ENCODE data around the gene SDCCAG8. TPM values are rescaled to one million over a fixed set of nuclear protein-coding genes. Genes with fewer than 3 reads are reported as not detected.

SDCCAG8 gene
- total RNA-seq, 1 donor from 2014 or later = 48.0 TPM

DNA sequence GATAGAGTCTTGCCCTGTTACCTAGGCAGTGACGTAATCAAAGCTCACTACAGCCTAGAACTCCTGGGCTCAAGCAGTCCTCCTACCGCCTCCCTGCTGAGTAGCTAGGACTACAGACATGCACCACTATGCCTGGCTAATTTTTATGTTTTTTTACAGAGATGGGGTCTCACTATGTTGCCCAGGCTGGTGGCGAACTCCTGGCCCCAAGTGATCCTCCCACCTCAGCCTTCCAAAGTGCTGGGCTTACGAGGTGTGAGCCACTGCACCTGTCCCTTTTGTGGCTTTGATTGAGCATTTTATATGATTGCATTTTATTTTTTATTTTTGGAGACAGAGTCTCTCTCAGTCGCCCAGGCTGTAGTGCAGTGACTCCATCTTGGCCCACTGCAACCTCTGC lies 25.8 kb downstream of the SDCCAG8 start:
- no peak for DNase-seq (ENCODE audit: low read depth, low spot score)

DNA sequence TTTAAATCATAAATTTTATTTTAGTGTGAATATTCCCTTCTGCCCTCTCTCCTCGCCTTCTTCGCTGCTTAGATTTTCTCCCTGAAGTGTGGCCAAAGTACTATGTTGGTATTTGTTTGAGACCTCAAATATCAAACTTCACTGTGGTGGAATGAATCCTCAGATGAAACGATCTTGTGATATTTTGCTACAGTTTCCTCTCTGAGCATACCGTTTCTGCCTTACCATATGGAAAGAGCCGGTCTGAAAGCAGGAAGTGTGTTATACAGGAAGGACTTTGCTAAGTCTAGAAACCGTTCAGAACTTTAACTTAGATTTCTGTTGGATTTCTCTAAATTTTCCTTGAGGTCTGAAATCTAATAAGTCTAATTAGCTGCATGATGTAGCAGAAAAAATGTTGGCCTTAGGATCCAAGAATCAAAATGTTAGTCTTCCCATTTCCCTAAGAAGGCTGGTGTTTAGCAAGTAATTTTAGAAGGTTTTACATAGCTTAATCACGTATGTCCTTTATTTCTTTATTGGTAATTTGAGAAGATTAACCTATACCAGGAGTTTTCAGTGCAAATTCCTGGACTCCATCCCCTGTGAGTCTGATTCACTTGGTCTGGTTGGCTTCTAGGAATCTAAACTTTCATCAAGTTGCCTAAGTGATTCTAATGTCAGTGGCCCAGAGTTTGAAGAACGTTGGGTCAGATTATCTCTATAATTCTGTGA lies 30.7 kb downstream of the SDCCAG8 start:
- no peak for DNase-seq (ENCODE audit: low read depth, low spot score)

DNA sequence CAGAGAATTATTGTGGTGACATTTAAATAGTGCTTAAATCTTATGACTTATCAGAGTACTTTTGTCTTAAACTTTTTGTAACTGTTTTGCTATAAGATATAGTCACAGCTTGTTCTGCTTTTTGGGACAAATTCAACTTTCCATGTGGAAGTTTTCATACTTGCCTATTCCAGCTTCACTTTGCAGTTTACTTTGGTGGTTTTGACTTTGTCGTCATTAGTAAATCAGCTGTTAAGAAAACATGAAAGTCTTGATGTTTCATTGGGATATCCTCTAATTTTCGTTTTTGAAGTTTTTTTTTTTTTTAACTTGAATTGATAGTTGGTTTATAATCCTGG lies 31.3 kb downstream of the SDCCAG8 start:
- no peak for DNase-seq (ENCODE audit: low read depth, low spot score)

DNA sequence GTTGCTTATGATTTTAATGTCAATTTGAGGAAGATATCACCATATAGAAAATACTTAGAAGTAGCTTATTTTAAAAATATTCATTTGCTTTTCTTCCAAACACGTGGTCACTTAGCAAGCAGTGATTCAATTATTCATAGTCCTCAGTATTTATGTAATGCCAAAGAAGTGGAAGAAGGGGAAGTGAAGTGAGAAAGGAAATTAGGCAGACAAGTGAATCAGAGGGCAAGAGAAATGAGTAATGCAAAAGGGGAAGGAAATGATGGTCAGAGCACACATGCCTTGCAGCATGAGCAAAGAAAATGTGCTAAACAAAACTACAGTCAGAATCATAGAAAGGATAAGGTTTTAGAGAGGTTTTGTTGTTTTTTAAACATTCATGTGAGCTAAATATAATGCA lies 31.8 kb downstream of the SDCCAG8 start:
- peak; percentile 91 for DNase-seq (ENCODE audit: low read depth, low spot score)

DNA sequence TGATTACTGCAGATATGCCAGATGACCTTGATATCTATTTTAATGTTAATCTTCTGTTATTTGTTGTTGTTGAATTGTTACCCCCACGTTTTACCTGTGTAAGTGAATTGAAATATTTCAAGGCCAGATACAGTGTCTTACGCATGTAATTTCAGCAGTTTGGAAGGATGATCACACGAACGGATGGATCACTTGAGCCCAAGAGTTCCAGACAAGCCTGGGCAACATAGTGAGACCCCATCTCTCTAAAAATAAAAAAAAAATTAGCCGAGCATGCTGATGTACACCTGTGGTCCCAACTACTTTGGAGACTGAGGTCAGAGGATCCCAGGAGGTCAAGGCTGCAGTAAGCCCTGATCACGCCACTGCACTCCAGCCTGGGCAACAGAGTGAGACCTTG lies 32.2 kb downstream of the SDCCAG8 start:
- no peak for DNase-seq (ENCODE audit: low read depth, low spot score)

DNA sequence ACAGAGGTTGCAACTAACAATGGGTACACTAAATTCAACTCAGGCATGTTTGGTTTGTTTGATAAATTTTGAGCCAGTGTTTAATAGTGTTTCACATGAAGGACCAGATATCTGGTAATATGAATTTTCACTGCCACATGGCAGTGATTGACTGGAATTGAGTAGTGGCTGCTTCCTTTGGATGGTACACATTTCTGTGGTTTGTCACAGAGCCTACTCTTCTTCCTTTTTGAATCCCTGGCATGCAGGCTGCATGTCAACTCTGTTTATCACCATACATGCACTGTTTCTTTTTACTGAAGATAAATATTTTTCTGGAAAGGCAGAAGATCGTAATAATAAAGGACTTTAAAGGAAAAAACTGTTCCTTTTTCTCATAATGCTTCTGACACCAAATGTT lies 35.5 kb downstream of the SDCCAG8 start:
- no peak for DNase-seq (ENCODE audit: low read depth, low spot score)

DNA sequence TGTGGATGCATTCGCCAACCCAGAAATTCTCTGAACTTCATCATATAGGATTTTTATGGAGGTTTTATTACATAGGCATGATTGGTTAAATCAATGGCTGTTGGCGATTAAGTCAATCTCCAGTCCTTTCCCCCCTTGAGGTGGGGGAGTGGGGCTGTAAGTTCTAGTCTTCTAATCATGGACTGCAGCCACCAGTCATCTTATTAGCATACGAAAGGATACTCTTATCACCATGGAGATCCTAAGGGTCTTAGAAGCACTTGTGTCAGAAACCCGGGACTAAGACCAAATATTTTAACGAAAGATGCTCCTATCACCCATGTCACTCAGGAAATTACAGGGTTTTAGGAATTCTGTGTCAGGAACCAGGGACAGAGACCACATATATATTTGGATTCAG lies 36.3 kb downstream of the SDCCAG8 start:
- DNase-seq (ENCODE audit: low read depth, low spot score) = no peak

DNA sequence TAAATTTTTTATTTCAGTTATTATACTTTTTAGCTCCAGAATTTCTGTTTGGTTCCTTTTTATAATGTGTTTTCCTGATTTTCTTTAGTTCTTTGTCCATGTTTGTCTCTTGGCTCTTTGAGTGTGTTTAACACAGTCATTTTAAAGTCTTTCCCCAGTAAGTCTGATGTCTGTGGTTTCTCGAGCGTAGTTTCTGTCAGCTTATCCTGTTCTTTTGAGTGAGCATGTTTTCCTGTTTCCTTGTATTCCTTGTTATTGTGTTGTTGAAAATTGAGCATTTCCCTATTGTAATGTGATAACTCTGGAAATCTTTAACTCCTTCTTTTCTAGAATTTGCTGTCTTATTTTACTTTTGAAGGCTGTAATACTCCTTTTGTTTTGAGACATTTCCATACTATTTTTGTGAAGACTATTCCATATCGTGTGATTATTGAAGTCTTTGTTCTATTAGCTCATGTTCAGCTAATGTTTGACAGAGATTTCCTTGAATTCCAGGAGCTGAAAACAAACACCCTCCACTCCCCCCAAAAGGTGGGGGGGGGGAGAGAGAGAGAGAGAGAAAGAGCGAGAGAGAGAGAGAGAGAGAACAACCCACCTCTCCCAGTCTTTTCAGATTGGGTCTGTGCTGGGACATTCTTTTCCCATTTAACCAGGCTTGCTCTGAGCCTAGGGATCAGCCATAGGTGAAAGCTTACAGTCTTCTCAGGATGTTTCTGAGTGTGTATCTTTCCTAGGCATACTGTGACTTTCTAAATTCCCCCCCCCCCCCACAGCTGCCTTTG lies 38.3 kb downstream of the SDCCAG8 start:
- DNase-seq (ENCODE audit: low read depth, low spot score) = peak; percentile 41

DNA sequence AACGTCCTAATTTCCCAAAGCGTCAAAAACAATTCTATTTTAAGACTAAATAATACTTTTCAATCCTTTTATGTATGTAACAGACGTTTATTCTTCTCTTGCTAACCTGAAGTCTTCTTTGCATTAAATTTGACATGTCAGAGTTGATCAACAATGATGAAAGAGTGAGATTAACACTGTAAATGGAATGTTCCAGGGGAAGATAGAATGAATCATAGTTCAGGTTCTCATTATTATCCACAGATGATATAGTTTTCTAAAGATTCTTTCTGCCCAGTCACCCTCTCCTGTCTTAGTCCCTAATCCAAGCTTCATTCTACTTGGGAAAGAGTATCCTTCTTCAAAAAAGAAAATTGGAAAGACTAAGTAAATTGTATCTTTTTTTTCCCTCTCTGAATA lies 38.9 kb downstream of the SDCCAG8 start:
- no peak for DNase-seq (ENCODE audit: low read depth, low spot score)

DNA sequence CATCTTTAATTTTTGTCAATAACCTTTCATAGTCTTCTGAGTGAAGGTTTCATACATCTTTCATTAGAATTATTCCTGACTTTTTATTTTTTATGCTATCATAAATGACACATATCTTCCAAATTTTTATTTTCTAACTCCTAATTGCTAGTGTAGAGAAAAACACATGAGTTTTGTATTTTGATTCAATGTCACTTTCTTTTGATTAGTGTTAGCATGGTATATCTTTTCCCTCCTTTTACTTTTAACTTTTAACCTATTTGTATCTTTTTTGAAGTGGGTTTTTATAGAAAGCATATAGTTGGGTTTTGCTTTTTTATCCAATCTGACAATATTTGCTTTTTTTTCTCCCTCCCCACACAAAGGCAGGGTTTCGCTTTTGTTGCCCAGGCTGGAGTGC lies 43.2 kb downstream of the SDCCAG8 start:
- DNase-seq (ENCODE audit: low read depth, low spot score) = no peak

DNA sequence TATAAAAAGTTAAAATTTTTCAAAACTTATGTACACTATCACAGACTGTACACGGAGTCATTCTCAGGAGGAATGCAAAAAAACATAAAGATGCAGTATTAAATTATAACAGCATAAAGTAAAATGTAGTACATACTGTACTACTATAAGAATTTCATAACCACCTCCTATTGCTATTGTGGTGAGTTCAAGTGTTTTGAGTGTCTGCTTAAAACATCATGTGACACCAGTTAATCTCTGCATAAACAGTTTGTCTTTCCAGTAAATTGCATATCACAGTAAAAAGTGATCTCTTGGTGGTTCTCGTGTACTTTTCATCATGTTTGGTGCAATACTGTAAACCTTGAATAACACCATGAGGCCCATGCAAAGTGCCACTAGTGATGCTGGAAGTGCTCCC lies 45.2 kb downstream of the SDCCAG8 start:
- DNase-seq (ENCODE audit: low read depth, low spot score) = no peak

DNA sequence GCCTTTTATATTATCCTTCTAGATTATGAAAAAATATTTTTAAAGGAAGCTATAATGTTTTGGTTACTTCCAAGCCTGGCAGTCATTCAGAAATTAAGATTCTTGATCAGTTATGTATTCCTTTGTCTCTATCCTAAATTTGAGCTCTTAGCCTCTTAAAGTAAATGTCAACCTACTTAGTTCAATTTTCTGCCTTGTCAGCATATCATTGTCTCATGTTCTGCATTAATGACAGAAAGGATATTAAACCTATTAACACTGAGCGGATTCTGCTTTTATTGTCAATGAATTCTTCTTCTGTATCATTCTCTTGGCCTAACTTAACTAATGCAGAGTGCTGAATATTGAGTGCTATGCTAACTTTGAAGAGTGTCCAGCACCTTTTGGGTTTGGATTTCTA lies 56.0 kb downstream of the SDCCAG8 start:
- no peak for DNase-seq (ENCODE audit: low read depth, low spot score)

DNA sequence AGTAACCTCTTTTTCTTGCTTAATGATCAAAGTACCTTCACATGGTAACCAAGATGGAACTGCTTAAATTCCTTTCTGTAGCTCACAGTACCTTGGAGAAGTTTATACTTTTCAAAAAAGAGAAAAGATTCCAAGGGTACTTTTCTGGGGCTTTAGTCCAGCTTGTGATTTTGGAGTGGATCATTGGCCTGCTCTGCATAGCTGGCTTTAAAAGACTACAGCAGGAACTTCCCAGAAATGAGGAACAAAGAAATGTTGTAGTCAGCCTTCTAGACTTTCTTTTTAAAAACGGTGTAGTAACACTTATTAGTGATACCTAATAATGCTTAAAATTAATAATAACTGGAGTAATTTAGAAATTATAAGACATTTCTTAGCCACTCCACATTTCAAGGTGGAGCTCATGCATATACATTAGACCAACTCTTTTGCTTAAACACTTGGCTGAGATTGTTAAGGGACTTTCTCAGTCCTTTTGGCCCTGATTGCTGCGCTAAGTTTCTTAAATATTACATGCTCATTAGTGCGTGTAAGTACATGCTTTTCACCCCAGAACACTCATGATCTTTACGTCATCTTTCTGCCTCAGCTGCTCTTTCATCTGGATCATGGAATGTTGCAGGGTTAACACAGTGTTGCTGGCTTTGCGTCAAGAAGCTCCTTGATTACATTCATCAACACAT lies 57.3 kb downstream of the SDCCAG8 start:
- DNase-seq (ENCODE audit: low read depth, low spot score) = no peak

DNA sequence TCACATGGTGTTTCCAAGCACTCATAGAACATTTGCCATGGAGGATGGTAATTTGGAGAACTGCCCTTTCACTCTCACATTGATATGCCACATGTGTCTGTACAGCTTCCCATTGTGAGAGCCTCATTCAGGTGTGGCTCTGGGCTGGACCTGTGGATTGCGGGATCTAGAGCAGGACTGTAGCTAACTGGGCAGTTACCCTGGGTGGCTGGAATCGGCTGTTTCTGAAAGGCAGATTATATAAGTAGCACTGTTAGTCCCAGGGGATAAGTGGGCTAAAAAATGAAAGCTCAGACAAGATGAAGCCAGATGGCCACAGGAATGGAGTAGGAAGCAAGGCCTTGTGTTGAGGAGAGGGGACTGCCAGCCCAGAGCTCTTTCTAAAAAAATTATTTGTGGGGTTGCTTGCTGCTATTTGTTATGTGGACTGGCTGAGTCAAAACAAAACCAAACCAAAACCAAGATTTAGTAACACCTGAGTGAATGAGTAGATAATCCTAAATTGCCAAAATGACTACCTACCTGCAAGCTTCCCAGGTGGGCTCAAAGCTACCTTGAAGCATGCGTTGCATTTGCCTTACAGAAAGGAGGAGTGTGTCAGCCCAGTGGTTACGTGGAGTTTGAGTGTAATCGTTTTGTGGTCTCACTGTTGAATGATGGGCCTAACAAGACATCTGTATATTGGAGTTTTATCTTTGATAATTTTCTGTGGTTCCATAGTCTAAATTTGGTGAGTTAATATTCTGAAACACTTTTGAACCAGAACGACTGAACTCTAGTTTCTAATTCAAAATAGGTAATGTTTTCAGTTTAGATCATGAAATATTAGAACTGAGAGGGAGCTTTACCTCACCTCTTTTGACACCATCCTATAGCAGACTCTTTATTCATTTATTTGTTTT lies 58.0 kb downstream of the SDCCAG8 start:
- no peak for DNase-seq (ENCODE audit: low read depth, low spot score)

DNA sequence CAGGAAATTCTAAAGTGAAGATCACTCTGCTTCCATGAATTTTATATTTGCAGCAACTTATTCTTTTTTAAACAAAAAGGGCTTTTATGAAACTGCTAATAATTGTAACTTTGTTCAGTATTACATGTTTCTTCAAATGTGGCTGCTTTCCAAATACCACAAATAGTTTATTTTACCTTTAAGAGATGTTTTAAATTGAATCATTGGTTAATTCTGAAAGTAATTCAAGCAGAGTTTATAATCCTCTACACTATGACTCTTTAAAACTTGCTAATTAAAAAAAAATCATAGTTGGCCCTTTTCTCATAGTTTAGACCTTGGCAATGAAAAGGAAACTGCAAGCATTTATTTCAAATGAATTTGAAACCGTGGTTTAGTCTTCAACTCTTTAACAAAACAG lies 59.6 kb downstream of the SDCCAG8 start:
- DNase-seq (ENCODE audit: low read depth, low spot score) = no peak

DNA sequence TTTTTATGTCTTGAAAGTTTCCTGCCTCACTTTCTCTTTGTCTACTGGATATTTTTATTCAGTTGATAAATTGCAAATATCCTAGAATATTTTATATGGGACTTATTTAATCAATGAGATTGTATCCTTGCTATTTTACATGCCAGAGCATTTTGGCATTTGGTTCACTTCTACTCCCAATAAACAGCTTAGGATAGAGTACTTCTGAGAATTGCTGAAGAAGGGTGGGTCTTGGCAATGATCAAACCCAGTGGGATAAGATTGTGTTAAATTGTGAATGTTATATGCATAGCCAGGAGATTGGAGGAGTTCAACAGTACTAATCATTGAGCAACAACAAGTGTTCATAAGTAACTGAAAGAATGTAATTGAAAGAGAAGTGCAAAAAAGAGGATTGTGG lies 60.1 kb downstream of the SDCCAG8 start:
- DNase-seq (ENCODE audit: low read depth, low spot score) = no peak

DNA sequence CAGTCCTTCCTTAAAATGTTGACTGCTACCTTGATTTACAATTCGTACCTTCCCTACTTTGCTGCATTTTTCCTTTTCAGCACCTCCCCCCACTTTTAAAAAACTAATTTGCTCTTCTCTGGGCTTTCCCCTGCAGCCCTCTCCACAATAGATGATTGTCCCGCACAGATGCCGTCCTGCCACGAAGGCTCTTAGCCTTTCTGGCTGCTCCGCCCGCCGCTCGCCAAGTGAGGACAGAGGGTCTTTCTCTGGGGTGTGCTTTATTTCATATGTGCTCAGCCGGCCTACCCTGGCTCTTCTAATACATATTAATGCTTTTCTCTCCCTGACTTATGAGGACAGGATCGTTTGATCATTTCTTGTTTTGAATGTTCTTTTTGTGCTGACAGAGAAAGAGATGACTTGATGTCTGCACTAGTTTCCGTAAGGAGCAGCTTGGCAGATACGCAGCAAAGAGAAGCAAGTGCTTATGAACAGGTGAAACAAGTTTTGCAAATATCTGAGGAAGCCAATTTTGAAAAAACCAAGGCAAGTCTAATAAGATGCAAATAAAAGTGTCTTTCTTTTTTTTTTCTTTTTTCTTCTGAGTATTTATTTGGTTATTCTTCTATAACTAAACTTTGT lies 60.6 kb downstream of the SDCCAG8 start:
- DNase-seq (ENCODE audit: low read depth, low spot score) = no peak

DNA sequence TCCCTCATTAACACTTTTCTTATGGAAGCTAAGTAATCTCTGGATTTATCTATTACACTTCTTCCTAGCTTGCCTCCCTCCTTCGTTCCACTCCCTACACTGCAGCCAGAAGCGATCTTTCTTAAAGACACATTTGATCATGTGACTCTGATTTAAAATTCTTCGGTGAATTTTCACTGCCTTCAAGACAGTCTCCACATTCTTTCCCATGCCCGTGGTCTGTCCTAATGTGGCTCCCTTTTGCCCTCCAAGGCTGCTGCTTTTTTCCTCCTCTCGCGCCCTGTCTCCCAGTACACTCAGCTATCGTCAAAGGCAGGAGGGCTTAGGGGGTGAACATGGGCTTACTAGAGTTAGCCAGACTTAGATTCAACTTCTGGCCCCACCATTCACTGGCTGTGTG lies 64.4 kb downstream of the SDCCAG8 start:
- no peak for DNase-seq (ENCODE audit: low read depth, low spot score)

DNA sequence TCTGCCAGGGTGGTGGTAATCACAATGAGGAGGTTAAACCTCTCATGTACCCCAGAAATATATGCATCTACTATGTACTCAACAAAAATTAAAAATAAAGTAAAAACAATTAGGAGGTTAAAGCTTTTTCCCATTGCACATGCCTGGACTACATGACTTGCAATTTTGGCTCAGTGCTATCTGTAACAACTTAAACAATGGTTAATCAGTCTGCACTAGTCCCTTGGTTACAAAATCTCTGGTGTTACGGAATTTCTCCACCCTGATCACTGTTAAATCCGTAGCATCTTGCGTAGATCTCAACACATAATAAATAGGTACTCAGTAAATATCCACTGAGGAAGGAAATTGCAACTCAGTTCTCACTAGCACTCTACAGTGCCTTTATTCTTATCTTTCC lies 66.5 kb downstream of the SDCCAG8 start:
- DNase-seq (ENCODE audit: low read depth, low spot score) = no peak

DNA sequence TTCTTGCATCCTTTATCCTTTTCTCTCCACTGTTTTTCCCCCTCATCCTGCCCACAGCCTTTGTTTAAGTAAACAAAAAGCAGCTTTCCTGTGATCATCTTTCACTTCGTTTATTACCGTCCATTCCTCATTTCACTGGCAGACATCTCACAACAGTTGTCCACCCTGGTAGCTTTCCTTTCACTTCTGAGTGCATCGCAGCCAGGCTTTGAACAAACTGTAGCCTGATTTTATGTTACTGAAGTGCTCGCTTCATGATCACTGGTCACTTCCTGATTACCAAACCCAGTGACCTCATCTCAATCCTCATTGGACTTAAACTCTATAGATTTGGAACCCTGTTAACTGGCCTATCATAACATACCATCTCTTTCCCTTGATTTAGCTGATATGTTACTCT lies 67.7 kb downstream of the SDCCAG8 start:
- DNase-seq (ENCODE audit: low read depth, low spot score) = no peak

DNA sequence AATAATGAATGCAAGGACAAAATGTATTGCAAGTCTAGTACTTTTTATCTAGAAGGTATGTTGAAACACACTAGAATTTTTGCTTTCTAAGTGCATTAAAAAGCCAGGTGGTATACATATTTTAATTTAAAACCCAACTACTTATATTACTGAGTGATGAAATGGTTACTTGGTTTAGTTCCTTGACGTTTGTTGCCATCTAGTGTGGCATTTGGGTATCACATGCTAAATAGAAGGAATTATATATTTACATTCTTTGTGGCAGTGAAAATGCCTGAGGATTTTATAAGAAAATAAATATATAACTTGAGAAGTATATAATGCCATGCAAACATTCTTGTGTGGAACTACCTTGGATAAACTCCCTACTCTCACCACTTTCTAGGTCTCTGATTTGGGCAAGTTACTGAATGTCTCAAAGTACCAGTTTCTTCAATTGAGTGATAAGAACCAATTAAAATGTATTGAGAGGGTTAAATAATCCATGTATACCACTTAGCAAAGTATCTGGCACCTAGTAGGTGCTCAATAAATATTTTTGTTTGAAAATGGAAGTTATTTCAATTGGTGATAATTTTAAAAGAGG lies 69.6 kb downstream of the SDCCAG8 start:
- peak; percentile 20 for DNase-seq (ENCODE audit: low read depth, low spot score)

All from pulmonary artery endothelial cell (primary cell).